NCI-H1092 treated with DMSO at 0.1 percent for 48 hours (cell line): ENCODE results near the gene EPHA6.
"Not testable (repeated sequence)": the region's sequence is repeated elsewhere in the genome, so short reads cannot be mapped to it uniquely, and the experiment has no call there.

Experiments
- DNase-seq: peaks from one replicate; lab custom pipeline; 2025; lab: John Stamatoyannopoulos, UW

Gene EPHA6

DNA sequence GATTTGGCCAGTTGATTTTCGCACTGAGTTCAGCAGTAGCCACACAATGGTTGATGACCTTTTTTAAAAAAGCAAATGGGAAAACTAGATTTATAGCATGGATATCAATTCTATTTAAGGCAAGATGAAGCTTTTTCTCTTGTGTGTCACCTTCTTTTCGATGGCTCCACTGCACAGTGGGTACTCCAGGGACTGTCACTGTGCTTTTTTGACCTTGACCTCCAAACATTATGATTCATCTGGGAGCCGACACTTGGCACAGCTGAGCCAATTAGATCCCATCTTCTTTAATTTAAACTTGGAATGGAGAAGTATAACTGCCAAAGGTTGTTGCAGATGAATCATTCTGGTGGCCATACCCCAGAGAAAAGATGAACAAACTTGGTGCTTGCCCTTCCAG is 367.3 kb downstream of the EPHA6 start:
- DNase-seq: no peak

DNA sequence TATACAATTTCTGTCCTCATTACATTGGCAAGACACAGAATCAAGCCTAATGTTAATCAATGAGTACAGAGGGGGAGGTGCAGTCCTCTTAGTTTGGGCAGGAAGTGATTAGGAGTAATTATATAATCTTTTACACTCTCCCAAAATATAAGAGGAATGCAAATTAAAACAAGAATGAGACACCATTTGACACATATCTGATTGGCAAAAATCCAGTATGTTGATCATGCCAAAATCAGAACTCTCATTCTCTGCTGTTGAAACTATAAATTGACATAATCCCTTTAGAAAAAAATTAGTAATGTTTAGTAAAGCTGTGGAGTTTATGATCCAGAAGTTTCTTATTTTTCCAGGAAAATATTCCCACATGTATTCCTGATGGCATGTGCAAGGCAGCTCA is 373.4 kb downstream of the EPHA6 start:
- no peak for DNase-seq

DNA sequence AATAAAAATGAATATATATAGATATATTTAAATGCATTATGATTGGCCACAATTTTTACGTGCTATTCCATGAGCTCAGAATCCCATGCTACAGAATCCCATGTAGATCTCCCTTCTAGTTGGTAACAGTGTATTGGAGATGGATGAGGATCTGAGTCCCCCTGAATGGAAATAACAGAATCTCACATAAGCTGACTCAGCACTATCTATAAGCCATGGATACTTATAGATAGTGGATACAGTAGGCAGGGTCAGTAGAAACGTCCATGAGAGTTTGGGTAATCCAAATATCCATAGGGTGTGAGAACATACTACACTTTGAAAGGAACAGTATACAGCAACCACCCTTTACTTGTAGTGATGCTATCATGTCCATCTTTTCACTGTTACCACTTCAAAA is 375.4 kb downstream of the EPHA6 start:
- DNase-seq: no peak

DNA sequence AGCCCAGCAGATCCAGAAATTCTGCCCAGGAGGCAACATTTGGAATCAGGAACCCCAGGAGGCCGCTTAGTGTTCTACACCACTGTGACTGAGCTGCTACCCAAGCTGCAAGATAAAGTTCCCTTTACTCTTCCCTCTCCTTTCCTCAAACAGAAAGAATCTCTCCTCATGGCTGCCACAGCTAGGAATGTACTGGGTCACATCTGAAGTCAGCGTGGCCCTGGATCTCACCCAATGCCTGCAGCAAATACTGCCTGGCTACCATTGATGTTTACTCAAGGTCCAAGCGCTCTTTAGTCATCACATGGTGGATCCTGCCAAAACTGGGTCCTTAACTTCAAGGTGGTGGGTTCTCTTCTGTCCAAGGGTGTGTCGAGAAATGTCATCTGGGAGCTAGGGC is 382.7 kb downstream of the EPHA6 start:
- DNase-seq: no peak

DNA sequence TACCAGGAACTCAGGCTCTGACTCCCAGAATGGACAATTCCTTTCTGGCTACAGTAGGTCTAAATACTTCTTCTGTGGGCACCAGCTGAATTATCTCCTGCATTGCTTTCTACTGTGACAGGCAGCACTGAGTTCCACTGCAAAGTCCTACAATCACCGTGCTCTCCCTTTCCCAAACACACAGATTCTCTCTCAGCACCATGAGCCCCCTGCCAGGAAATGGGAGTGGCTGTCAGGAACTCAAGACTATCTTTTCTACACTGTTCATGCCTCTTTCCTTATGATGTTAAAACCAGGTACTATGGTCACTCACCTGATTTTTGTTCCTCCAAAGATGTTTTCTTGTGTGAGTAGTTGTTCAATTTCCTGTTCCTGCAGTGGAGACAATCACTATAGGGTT is 383.4 kb downstream of the EPHA6 start:
- no peak for DNase-seq

DNA sequence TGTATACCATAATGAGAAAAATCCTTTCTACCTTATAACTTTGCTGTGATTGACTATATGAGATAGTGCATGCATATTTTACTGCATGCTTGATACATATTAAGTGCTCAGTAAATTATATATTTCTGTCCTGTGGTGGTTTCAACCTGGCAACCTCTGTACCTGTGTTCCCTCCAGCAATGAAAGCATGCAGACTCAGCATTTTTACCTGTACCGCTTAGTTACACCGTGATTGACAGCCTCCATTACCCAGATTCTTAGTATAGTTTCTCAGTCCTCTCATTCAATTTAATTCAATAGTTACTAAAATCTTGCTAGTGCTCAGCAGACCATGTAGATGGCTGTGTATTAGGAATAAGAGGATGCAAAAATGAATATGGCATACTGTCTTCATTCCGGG is 386.0 kb downstream of the EPHA6 start:
- no peak for DNase-seq

DNA sequence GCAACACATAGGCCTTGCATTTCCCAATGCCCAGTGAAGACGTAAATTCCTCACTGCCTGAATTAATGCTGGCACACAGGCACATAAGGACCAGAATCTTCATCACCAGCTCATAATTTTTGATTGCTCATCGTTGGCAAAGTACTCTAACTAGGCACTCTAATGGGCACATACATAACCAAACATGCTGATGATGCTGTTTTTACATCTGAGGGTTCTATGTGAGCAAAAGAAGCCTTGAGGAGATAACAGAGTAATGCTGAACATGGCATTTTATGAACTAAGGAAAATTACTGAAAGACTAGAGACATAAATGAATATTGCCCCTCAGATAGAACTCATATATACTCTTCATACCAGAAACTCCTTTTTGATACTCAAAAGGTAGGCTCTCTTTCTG is 387.4 kb downstream of the EPHA6 start:
- no peak for DNase-seq

DNA sequence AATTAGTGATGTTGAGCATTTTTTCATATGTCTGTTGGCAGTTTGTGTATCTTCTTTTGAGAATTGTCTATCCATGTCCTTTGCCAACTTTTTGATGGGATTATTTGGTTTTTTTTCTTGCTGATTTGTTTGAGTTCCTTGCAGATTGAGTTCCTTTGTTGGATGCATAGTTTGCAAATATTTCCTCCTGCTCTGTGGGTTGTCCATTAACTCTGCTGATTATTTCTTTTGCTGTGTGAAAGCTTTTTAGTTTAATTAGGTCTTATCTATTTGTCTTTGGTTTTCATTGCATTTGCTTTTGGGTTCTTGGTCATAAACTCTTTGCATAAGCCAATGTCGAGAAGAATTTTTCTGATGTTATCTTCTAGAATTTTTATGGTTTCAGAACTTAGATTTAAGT is 414.6 kb downstream of the EPHA6 start:
- DNase-seq: no peak

DNA sequence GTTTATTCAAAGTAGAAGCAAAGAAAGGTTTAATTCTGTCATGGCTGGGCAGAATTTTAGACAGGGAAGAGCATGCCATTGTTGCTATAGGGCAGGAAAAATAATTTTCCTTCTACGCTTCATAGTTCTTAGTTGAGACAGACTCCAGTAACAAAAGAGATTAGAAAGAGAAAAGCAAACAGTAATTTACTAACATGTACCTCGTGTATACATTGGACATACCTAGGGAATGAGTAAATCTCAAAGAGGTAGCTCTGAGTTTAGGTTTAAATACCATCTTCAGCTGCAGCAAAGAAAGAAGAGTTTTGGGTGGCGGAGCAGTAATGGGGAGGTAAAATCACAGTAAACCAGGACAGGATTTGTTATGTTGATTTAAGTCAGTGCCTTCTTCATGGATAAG is 416.1 kb downstream of the EPHA6 start:
- DNase-seq: no peak

DNA sequence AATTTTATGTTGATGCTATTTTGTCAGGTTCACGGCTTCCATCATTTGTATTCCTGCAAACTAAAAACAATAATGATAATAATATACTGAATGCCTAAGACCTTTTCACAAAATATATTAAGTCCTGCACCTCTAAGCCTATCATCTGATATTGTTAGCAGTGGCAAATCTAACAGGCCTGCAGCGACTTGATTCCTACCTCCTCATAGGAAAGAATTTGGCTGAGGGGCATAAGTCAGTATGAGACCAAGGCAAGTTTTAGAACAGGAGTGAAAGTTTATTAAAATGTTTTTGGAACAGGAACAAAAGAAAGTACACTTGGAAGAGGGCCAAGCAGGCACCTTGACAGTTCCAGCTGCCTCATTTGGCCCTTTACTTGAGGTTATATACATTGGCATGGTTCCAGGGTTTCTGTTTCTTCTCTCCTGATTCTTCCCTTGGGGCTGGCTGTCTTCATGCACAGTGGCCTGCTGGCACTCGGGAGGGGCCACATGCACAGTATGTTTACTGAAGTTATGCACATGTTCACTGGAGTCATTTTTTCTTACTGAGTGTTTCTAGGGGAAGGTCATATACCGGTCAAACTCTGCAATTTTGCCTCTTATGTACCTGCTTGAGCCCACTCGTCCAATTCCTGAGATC is 418.1 kb downstream of the EPHA6 start:
- DNase-seq: peak; percentile 3

DNA sequence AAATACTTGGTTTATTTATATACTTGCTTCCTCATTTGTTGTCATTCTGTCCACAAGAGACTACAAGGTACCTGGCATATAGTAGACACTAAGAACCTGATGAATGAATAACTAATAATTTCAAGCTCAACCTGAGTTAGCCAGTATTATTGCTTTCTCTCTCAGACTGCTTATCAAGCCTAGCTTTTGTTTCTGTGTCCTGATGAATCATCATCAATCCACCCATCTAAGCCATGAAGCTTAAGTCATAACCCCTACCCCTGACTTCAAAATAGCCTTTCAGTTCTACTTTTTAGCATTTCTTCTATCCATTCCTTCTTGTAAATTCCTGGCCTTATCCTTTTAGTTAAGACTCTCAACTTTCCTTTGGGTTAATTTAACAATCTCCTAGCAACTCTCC is 420.8 kb downstream of the EPHA6 start:
- no peak for DNase-seq

DNA sequence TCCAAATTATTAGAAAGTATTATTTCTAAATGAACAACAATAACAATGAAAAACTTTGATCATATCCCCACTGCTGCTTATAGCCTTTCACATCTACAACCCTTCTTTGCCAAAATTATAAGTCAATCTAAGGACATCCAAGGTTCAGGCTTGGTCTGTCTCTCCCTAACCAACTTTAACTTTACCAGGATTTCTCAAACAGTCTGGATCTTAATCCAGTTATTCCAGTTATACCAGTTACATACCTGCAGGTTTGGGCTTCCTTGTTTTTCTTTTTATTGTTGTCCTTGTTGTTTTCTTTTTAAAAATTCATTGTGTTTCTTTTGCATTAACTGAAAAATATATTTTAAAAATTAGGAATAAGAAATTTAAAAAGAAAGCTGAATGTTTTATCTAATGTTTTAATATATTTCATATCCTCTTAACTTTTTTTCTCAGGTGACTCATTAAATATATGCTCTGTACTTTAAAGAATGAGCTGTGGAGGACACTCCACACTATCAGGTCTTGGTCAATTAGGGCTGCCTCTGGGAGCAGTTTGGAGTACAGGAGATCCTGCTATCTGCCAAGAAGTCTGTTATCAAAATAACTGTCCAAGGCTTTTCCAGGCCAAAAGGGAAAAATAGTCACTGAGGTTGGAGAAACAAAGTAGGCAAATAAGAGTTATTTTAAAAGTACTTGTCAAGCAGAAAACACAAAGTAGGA is 421.4 kb downstream of the EPHA6 start:
- no peak for DNase-seq

DNA sequence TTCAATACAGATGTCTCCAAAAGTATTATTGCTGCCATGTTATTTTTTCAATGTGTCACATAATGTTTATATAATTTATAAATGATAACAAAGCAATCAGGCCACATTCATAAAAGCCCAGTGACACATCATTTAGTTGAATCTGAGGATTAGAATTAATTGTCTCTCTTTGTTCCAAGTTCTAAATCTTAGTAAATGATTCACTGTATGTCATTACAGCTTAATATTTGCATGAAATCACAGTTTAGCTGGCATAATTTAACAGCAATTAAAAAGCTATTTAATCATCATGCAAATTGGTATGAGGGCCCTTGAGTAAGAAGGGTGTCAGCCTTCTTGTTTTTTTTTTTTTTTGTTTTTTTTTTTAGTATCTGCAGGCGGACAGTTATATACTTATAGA is 427.0 kb downstream of the EPHA6 start:
- no peak for DNase-seq

DNA sequence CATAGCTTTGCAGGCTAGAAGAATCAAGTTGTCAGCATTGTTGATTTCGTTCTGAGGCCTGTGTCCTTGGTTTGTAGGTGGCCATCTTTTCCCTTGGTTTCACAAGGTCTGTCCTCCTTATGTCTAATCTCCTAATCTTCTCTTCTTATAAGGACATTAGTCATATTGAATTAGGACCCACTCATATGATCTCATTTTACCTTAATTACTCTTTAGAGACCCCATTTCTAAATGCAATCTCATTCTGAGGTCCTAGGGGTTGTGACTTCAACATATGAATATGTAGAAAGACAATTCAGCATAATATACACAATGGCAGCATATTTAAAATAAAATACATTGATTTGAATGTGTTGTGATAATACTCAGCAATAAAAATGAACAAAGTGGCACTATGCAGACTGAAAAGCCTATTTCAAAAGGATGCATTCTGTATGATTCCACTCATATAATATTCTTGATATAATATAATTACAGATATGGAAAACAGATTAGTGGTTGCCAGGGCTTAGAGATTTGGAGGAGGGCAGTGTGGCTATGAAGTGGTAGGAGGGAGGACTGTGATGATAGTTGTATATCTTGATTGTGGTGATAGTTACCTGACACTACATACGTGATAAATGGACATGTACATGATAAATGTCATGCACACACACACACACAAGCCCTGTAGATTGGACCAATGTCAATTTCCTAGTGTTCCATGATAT is 431.0 kb downstream of the EPHA6 start:
- no peak for DNase-seq

DNA sequence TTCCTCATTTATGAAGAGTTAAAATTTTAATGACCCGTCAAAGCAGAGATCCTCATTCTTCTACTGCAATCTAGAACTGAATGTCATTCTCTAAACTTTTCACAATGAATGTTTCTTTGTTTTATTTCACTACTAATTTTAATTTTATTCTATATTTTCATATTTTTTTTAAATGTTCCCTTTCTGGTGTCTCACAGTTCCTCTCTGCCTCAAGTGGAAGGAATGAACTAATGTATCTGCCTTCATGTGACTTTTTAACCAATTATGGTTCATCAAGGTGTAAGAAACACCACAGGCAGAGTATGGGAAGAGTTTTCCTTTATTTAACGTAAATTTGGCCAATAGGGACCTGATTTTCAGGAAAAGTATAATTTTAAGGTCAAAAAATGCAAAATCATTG is 441.7 kb downstream of the EPHA6 start:
- DNase-seq: no peak

DNA sequence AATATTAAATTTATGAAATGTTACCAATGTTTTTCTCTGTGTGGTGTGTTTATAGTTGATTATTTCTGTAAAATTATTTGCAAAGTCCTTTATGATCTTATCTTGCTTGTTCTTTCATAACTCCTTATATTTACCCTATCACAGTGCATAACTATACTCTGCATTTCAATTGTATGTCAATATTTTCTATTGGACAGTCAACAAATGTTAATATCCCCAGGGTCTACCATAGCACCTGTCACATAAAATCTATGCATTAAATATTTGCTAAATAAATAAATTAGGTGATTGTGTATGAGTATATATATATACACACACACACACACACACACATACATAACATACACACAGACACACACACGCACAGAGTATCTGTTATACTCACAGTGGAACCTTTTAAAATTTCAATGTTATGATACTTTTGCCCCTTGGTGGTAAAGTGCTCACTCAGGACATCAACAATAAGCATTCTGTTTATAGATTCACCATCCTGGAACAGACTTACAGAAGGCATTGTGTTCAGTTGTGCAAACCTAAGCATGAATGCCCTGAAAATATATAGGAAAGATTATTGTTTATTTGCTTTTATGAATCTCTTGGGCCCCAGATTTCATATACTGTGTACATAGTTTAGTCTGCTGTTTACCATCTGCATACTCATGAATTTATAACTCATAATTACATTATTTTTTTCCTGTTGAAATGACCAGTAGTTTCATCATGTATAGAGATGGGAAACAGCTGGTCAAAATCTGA is 443.7 kb downstream of the EPHA6 start:
- DNase-seq: no peak

DNA sequence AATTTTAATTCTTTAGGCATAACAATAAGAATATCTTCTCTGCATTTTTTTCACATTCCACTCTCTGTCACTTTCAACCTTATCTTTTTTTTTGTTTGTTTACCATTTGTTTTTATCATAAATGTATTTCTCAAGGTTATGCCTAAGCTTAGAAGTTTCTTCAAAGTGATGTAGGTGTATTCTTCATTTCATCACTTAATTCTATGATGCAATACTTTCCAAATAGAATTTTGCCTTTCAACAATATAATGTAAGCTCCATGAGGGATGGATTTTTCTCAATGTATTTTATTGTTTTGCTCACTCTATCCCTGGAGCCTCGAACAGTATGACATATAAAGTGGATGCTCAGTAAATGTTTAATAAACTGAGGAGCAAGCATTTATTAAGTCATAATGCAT is 444.9 kb downstream of the EPHA6 start:
- DNase-seq: no peak

DNA sequence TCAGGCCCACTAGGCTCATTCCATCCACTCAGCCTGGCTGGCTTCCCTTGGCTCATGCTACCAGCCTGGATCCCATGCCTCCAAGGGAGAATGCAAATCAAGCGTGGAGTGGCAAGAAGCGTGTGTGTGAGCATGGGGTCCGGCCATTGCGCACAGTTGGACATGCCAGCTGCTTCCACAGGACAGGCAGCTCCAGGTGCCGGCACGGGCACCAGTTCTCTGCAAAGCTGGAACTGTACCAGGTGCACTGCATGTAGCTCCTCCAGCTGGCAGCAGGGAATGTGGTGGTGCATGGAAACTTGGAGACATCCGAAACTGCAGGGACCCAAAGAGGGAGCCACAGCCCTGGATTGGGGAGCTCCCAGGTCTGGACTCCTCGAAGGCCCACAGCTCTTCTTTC is 449.8 kb downstream of the EPHA6 start:
- no peak for DNase-seq

DNA sequence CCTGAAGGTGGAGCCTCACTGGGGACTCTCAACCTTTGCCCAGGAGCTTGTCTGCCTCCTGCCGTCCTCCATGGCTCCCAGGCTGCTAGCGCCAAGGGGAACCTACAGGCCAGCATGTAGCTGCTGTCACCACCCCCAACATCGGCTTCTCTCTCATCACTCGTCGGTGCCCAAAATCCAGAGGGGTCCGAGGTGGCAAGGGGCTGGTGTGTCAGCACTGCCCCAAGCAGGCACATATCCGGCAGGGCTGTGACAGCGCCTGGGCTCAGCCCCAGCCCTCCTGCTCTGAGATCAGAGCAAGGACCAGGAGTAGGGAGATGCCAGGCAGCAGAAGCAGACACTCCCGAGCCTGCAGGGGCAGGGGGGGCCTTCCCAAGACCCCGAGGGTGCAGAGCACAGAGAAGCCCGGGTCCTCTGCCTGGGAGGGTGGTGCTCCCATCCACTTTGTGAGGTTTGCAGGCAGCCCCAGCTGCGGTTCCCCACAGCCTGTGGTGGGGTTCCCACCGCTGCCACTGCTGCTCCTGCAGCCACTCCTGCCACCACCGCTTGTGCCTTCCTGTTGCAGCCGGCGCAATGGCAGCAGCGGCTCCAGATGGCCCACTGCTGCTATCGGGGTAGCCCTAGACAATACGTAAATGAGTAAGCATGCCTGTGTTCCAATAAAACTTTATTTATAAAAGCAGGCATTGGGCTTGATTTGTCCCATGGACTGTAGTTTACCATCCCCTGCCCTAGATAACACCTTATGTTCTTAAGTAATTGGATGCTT is 451.0 kb downstream of the EPHA6 start:
- no peak for DNase-seq

DNA sequence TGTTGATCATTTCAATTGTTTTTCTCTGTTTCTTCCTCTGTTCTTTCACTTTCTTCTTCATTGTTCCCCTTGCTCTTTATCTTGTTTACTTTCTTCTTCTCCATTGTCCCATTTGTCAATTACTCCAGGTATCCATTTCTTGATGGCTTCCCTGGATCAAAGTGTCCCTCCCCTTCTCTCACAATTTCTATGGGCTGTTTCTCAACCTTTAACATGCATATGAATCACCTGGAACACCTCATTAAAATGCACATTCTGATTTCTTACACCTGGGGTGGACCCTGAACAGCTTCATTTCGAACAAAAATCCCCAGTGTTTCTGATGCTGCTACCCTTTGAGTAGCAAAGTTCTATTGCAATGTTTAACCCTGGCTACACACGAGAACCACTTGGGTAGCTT is 454.8 kb downstream of the EPHA6 start:
- no peak for DNase-seq

DNA sequence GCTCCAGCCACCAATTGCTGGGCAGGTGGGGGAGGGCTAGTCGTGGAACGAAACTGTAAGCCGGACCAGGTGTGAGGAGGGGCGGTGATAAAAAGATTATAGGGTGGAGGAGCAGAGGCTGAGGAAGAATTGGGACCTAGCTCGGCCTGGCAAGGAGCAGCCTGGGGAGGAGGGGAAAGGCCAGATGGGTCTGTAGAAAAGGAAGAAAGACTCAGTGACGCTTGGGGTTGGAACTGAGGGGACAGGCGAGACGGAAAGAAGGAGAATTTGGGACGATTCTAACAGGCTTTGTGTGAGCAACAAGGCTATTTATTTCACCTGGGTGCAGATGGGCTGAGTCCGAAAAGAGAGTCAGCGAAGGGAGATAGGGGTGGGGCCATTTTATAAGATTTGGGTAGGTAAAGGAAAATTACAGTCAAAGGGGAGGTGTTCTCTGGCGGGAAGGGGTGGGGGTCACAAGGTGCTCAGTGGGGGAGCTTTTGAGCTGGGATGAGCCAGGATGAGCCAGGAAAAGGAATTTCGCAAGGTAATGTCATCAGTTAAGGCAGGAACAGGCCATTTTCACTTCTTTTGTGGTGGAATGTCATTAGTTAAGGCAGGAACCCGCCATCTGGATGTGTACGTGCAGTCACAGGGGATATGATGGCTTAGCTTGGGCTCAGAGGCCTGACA is 462.6 kb downstream of the EPHA6 start:
- DNase-seq: not testable (repeated sequence)
